Stomach (tissue), 4 donors: ENCODE measurements around the gene SSH2.
A peak's percentile ranks its signal among the peaks of the same experiment; 100 is the strongest.

ENCODE experiments used
- POLR2AphosphoS5 ChIP-seq, 3 donors: sonication (generic); formaldehyde crosslinking; IDR thresholded peaks; one replicate each; pipeline ENCODE4 v1.6.1; 2016; ENCODE audit warnings: antibody characterized with exemption in 3 of 3
- TF ChIP-seq, protein P1 (sequence below), 7 experiments: fragments of 450-650 bp in 4 of 7; fragments of 200-600 bp in 3 of 7; sonication (generic) in 3 of 7; IDR thresholded peaks; one replicate each; pipeline ENCODE4 v1.5.1; 2016 to 2019; ENCODE audit warnings: antibody characterized with exemption in 7 of 7, control low read depth in 2 of 7, mild to moderate bottlenecking in 1 of 7

GRCh38 chr17:29825604-29826003 lies 104.4 kb downstream of the SSH2 start:
- peak in 1 of 3 donors; percentile 41 for TF ChIP-seq POLR2AphosphoS5 (IDR thresholded peaks at IDR 0.05)
- TF ChIP-seq, protein P1, sequence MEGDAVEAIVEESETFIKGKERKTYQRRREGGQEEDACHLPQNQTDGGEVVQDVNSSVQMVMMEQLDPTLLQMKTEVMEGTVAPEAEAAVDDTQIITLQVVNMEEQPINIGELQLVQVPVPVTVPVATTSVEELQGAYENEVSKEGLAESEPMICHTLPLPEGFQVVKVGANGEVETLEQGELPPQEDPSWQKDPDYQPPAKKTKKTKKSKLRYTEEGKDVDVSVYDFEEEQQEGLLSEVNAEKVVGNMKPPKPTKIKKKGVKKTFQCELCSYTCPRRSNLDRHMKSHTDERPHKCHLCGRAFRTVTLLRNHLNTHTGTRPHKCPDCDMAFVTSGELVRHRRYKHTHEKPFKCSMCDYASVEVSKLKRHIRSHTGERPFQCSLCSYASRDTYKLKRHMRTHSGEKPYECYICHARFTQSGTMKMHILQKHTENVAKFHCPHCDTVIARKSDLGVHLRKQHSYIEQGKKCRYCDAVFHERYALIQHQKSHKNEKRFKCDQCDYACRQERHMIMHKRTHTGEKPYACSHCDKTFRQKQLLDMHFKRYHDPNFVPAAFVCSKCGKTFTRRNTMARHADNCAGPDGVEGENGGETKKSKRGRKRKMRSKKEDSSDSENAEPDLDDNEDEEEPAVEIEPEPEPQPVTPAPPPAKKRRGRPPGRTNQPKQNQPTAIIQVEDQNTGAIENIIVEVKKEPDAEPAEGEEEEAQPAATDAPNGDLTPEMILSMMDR (IDR thresholded peaks at IDR 0.05) = no peak
